CD4-positive, alpha-beta T cell treated with Interleukin-12 subunit alpha and Interleukin-12 subunit beta, for 1 hour (primary cell): Measurements from ENCODE around the gene RPLP2.

Experiments
- DNase-seq: peaks from one replicate; pipeline ENCODE4 v3.0.0-alpha.2; 2020

RPLP2 gene

DNA sequence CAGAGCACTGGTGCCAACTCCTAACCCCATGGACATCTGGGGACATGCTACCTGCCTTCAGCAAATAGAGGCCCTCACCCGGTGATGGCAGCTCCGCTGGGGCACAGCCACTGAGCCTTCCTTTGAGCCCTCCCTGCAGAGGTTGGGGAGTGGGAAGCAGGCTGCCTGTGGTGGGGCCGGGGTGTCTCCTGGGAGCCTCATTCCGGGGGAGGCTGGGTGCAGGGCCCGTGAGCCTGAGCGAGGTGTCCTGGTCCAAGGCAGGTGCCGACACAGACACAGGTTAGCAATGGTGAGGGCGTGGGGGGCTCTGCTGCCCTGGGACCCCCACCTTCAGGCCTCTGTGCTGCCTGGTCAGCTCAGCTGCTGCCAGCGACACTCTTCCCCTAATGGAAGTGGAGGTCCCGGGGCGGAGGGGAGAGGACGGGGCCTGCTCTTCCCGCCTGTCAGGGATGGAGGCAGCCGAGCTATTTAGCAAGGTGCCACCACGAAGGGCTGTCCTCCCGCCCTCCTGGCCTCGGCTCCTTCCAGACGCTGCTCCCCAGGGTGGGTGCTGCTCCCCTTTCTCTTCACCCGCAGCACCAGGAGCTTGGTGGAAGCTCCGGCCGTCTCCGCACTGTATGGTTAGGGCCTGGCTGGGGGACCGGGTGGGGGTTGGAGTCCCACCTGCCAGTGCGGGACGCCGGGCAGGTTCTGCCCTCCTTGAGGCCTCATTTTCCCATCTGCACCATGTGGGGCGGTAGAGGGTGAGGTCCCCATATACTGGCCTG, 44.1 kb downstream of the RPLP2 start:
- no peak for DNase-seq

DNA sequence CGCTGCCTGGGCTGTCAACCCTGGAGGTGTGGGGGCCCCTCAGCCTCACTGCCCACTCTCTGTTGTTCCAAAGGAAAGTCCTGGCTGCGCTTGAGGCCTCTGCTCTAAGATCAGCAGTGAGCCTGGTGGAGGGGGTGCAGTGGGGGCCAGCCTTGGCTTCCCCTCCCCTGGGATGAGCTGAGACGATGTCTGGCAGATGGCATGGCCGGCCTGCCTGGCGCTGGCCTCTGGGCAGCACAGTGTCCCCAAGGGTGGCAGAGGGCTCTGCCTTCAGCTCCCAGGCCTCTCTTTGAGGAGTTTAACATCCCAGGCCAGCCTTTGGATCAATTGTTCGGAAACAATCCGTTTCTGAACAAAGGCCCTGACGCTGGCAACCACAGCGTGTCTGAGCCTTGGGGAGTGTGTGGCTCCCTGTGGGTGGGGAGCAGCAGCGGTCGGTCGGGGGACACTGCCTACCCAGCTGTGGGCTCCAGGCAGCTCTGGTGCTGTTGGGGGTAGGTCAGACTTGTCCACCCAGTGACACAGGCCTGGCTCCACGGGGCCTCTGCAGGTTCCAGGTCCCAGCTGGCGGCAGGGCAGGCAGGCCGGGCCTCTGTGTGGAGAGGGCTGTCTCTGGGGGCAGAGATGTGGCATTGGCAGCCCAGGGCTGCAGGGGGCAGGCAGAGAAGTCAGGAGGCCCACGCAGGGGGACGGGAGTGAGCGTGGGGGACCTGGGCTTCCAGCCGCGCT, 45.0 kb downstream of the RPLP2 start:
- no peak for DNase-seq

DNA sequence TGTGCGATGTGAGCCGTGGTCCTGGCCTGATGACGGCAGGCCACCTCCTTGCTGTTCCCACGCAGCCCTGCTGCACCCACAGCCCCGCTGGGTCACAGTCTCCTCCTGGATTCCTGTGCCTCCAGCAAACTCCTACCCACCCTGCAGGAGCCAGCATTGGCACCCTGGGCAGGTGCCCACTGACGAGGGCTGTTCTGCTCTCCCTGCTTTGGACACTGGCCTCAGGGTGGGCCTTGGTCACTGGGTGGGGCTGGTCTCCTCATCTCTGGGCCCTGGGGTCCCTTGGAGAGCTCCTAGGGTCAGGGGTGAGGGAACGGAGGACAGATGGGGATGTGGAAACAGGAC, 45.5 kb downstream of the RPLP2 start:
- no peak for DNase-seq

DNA sequence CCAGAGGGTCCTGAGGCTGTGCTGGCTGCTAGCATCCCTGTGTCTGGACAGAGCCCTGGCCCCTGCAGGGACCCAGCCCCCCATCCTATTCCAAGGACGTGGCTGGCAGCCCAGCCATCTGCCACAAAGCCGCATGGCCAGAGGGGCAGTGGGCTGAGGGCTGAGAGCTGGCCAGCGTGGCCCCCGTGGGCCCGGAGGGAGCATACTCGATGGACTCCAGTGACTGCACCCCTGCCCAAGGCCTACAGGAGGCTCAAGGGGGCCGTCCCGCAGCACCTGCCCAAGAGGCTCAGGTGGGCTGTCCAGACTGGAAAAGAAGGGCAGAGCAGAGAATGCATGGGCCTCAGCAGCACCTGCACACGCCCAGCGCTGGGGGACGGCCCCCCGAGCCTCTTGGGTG, 46.0 kb downstream of the RPLP2 start:
- no peak for DNase-seq

DNA sequence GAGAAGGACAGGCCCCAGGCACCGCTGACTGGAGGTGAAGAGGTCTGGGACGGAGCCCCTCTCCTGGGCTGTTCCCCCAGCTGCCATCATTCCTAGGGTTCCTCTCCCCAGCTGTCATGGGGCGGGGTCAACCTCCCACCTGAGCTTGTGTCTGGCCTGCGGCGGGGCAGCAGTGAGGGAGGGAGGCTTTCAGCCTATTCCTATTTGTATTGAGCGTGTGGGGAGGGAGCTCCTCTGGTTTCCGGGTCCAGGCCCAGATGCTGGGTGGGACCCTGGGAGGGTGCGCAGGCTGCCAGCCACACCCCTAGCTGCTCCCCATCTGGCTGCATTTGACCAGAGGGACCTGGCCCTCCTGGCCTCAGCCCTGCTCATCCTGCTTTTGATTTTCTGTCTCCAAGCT, 46.6 kb downstream of the RPLP2 start:
- no peak for DNase-seq

DNA sequence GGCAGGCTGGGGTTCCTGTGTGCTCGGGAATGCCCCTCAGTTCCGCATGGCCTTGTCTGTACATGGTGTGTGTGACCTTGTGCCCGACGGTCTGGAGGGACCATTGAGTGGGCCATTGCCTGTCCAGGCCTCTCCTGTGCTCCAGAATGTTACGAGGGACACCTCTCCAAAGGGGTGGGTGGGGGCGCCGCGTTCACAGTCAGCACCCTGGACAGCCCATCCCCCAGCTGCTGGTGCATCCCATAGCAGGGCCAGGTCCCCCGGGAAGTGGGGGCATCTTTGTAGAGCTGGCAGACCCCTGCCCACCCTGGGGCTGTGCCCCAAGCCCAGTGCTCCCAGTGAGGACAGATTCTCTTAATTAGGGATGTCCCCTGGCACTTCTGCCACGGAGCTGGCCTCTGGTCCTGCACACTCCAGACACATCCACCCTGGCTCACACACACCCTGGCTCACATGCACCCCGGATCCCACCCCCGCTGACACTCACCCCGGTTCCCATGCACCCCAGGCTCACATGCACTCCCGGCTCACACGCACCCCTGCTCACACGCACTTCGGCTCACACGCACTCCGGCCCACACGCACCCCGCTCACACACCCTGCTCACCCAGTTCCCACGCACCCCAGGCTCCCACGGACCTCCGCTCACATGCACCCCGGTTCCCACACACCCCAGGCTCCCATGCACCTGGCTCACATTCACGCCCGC, 48.4 kb downstream of the RPLP2 start:
- no peak for DNase-seq

DNA sequence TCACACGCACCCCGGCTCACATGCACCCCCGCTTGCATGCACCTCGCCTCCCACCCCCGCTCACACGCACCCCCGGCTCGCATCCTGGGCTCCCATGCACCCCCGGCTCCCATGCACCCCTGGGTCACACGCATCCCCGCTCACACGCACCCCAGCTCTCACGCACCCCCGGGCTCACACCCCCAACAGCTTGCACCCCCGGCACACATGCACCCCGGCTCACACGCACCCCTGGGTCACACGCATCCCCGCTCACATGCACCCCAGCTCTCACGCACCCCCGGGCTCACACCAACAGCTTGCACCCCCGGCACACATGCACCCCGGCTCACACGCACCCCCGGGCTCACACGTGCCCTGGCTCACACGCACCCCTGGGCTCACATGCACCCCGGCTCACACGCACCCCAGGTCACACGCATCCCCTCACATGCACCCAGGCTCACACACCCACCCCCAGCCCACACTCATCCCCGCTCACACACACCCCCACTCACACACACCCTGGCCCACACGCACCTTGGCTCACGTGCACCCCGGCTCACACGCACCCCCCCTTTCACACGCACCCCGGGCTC, 49.1 kb downstream of the RPLP2 start:
- DNase-seq: no peak

DNA sequence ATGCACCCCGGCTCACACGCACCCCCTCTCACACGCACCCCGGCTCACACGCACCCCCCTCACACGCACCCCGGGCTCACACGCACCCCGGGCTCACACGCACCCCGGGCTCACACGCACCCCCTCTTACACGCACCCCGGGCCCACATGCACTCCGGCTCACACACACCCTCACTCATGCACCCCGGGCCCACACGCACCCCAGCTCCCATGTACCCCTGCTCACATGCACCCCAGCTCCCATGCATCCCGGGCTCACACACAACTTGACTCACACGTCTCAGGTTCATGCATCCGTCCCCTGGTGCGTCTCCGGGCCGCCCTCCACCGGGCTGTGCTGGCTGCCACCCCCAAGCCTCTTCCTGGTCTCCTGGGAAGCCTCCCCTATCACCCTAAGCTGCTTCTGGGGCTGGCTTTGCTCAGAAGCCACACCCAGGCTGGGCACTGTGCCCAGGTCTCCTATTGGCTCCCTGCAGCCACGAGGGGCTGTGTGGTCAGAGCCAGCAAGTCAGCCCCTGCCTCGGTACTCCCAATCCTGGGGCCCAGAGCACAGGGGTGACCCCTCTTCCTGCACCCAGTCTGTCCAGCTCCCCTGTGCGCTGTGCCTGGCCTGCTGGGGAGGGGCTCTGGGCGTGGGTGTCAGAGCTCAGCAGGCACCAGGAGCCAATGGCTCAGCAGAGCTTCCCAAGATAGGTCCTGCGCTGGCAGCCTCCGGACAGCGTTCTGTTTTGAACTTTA, 49.8 kb downstream of the RPLP2 start:
- no peak for DNase-seq

DNA sequence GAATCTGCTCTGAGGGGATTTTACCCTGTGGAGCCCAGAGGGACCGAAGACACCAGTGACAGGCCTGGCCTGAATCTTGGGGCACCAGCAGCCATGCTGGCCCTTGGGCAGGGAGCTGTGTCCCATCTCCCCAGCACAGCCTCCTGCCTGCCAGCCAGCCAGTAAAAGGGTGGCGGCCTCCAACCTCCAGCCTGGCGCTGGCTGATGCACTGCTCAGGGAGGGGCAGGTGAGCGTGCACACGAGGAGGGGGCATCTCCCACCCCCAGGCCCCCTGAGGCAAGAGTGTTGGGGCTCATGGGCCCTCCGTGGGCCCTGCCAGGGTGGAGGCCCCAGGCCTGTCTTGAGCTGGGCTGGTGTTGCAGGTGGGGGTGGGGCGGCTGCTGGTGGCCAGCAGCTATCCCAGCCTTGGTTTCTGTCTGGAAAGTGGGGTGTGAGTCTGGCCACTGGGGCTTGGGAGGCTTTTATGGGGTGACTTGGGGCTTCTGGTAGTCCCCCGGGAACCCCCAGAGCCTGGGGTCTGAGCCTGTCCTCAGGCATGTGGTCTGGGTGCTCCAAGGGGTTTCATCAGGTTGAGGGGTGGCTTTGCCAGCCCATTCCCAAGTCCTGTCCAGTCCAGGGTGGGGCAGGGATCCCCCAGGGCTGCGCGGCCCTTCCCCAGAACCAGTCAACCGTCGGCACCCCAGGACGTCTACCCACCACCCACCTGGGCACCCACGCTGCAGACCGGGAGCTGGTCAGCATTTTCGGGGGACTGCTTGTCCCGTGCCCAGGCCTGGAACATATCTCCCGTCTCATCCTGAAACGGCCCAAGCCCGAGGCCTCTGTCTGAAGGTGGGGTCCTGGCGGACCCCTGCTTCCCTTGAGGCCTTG, 50.7 kb downstream of the RPLP2 start:
- no peak for DNase-seq

DNA sequence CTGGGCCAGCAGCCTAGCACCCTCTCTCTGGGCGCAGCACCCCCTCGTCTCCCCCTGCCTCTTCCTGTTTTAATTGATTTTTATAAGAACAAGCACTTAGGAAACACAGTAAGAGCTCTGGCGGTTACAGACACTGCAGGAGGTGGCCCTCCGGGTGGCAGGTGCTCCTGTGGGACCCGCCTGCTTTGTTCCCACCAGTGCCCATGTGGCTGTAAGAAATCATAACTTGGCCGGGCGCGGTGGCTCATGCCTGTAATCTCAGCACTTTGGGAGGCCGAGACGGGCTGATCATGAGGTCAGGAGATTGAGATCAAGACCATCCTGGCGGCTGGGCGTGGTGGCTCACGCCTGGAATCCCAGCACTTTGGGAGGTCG, 51.3 kb downstream of the RPLP2 start:
- DNase-seq: no peak

DNA sequence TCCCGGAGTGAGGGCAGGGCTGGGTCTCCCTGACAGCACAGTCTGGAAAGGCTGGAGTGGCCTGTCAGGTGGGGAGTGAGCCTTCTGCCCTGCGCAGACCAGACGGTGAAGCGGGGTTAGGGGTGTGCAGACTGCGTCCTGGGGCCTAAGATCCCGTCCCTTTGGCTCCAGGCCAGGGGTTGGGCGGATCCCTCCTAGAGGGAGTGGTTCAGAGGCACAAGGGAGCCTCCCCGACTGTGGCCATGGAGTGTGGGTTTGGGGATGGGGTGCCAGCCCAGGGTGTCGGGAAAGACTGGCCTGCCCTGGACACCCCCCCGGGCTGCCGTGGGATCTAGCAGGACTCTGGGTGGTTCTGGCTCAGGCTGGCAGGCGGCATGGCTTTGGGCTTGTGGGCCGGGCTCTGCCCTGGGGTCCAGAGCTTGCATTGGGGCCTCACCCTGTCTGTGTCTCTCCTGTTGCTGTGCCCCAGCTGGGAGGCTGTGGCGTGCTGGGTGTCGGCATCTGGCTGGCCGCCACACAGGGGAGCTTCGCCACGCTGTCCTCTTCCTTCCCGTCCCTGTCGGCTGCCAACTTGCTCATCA, 52.4 kb downstream of the RPLP2 start:
- no peak for DNase-seq
